IPS-18c (cell line): ENCODE results near the gene SPECC1L.

ENCODE experiments used
- H3K4me3 ChIP-seq: 2 replicates; pipeline ENCODE4 v1.7.0; 2013; ENCODE audit warnings: low read depth, mild to moderate bottlenecking, low read length, moderate library complexity; ENCODE audit not compliant: insufficient read depth
- H3K9me3 ChIP-seq: one replicate; pipeline ENCODE4 v1.6.1; 2013; ENCODE audit warnings: mild to moderate bottlenecking, low read length, moderate library complexity; ENCODE audit not compliant: control insufficient read depth, insufficient read depth

SPECC1L gene

DNA sequence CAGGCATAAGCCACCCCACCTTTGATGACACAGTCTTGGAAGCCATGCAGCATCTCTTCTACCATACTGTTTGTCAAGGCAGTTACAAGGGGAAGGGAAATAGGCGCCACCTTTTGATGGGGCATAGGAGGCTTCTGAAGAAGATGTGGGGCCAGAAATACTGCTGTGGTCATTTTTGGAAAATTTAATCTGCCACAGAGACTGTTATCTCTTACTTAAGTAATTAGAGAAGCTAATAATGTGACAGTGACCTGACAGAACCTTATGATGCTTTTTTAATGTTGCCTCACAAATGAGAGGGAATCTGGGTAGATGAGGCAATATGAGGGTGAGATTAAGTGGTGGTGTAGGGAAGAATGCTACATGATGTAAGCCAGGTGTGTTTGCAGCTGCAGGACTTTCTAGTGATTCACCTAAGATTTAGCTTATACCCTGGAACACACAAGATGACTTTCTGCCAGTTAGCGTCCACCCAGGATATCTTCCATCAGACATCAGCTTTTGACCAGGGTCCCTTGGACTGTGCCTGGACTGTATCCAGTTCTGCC lies 122.5 kb downstream of the SPECC1L start:
- Histone ChIP-seq H3K9me3 (no peaks in the 10 kb centered on the region), H3K4me3 (no peak overlapping the region)

DNA sequence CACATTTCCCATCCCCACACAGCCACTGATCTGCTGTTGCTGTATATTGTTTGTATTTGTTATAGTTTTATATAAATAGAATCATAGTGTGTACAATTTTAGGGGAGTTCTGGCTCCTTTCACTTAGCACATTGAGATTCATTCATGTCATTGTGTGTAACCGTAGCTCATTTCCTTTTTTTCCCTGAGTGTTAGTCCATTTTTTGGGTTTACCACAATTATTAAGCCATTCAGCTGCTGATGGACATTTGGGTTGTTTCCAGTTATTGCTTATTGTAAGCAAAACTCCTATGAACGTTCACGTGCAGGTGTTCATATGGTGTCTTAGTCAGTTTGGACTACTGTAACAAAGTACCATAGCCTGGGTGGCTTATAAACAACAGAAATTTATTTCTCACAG lies 123.2 kb downstream of the SPECC1L start:
- H3K4me3 ChIP-seq = no peak overlapping the region
- H3K9me3 ChIP-seq = no peaks in the 10 kb centered on the region

DNA sequence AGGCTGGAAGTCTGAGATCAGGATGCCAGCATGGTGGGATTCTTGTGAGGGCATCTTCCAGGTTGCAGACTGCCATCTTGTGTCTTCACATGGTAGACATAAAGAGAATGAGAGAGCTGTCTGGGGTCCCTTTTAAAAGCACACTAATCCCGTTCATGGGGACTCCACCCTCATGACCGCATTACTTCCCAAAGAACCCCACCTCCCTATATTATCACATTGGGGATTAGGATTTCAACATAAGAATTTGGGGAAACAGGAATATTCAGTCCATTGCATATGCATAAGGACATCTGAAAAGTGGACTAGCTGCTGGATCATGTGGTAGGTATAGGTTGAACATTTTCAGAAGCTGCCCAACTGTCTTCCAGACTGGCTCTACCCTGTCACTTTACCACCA lies 123.6 kb downstream of the SPECC1L start:
- Histone ChIP-seq H3K4me3 (no peak overlapping the region), H3K9me3 (no peaks in the 10 kb centered on the region)

DNA sequence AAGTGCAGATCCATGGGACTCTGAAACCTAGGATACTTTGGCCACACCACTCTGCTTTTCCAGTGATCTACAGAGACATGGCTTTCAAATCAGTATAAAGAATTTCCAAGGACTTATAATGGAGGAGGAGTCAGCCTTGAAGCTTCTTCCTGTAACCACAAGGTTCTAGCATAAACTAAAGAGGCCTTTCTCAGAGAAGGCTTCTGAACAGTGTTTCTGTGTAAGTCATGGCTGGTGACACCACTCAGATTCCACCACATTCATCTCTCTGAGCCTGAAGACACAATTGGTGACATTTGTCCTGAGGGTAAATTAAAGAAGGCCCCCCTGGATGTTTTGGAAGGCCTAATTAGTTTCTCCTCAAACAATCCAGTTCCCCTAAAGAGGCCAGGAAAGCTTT lies 127.8 kb downstream of the SPECC1L start:
- Histone ChIP-seq H3K9me3 (no peaks in the 10 kb centered on the region), H3K4me3 (no peak overlapping the region)

DNA sequence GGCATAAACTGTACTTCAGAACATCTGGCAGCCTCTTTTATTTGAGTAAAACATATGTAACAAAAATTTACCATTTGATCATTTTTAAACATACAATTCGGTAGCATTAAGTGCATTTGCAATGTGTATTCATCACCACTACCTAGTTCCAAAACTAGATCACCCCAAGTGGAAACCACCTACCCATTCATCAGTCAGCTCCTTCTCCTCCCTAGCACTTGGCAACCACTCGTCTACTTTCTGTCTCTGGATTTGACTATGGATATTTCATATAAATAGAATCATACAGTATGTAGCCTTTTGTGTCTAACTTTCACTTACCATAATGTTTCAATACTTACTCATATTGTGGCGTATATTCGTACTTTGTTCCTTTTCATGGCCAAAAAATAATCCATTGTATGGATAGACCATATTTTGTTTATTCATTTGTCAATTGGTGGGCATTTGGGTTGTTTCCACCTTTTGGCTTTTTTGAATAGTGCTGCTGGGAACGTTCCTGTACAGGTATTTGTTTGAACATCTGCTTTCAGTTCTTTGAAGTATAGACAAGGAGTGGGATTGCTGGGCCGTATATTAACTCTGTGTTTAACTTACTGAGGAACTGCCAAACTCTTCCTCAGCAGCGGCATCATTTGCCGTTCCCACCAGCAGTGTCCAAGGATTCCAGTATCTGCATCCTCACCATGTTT lies 129.5 kb downstream of the SPECC1L start:
- Histone ChIP-seq H3K9me3 (no peaks in the 10 kb centered on the region), H3K4me3 (no peak overlapping the region)

DNA sequence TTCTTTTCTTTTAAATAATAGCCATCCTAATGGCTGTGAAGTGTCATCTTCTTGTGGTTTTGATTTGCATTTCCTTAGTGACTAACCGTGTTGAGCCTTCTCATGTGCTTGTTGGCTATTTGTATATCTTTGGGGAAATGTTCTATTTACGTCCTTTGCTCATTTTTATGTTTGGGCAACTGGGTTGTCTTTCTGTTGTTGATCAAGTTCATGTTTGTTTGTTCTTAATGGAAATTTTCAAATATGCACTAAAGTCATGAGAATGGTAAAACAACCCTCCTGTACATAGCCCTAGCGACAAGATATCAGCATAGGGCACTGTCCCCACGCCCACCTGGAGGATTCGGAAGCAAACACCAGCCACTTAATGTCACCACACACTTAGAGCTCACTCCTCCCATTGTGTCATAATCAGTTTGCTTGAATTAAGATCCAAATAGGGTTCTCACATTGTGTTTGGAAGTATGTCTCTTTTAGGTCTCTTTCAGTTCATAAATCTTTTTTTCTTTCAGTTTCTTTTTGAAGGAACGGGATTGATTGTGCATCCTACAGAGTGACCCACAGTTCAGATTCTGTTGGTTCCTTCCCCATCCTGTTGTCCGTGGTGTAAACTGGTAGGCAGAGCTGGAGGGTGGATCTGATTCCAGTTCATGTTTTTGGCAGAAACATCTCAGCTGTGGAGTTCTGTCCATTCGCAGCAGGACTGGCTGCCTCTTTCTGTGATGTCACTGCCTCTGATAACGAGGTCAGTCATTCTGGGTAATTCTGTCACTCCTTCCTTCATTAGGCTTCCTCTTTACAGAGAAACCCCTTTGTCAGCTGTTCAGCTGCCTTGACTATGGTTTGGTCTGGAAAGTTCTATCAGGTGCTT lies 130.3 kb downstream of the SPECC1L start:
- Histone ChIP-seq H3K4me3 (no peak overlapping the region), H3K9me3 (no peaks in the 10 kb centered on the region)

DNA sequence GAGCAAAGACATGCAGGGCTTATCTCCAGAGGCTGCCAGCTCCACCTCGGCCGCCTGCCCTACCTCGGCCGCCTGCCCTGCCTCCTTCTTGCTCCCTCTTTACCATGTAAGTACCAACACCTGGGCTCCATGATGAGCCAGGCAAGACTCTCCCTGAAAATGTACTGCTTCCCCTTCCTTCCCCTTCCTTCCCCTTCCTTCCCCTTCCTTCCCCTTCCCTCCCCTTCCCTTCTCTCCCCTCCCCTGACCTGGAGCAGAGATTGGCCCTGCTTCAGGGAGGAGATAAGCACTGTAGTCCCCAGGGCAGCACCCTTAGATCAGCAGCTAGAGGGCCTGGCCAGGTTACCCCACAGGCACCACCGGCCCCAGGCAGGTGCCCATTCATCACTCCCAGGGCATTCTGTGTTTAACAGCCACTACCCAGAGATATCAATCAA lies 131.3 kb downstream of the SPECC1L start:
- Histone ChIP-seq H3K9me3 (no peaks in the 10 kb centered on the region), H3K4me3 (no peak overlapping the region)

DNA sequence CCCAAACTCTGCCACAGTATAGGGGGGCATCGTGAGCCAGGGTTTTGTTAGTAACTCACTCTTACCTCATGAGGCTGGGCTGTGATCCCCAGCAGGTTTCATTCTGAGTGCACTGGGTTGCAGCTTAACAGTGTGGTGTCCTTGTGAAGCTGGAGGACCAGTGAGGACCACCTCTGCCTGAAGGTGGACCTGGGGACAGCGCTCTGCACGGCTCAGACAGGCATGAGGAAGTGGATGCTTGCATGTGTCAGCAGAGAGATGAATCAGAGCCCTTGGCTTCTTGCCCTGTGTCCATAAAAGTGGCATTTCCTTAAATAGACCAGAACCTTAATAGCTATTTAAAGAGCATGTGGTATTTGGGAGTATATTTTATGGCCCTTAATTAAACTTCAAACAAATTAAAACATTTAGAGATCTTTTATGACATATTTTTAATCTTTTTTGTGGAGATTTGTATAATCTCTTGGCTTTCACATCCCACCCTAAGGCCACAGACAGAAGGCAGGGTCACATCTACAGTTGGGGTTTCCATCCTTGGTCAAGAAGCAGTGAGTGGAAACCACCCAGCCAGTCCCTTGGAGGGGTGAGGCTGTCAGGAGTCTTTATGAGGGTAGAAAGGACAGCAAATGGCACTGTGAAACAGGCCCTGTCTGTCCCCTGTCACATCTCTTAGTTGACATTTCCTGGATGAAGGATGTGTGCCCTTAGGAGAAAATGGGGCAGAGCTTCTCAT lies 132.0 kb downstream of the SPECC1L start:
- no peaks in the 10 kb centered on the region for H3K9me3 ChIP-seq
- no peak overlapping the region for H3K4me3 ChIP-seq

DNA sequence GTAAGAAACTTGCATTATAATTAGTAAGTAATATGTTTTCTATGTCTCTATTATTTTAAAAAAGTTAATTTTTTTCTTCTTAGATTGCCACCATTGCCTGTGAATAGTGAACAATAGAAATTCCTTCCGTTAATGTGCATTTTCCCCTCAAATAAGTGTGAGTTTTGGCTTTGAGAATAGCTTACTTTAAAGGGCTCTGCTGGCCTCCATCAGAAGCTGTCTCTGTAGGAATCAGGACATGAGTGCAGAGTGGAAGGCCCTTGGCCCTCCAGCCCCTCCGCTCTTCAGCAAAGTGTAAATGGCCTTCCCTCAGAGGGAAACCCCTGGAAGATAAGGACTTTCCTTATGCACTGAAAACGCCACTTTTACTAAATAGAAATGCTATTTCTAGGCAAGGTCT lies 132.7 kb downstream of the SPECC1L start:
- H3K4me3 ChIP-seq = no peak overlapping the region
- H3K9me3 ChIP-seq = no peaks in the 10 kb centered on the region

DNA sequence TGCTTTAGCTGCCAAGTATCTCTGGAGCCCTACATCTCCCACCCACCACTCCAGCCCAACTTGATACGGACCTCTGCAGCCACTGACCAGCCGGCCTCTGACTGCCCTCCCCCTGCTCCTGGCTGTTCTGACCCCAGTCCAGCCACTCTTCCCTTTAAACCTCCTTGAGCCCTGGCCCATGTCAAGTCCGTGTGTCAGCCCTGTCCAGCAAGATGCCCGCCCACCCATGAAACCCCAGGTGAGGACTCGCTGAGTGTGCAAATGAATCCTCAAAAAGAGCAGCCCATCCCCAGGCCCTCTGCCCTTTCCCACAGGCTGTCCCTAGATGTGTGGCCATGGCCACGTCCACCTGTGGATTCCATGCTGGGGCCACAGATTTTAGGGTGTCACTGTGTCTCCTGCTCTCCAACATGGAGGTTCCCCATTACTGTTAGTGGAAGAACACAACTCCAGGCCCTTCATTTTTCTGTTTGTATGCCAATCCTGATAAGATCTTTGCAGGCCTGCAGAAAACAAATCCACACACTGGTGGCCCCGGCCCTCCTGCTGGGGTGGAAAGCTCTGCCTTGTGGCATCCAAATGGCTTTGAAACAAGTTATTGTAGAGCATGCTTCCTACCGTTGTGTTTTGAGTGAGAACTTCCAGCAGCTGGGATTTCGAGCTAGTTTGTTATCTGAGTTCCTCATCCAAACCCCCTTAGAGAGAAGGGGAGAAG lies 134.1 kb downstream of the SPECC1L start:
- H3K9me3 ChIP-seq = no peaks in the 10 kb centered on the region
- no peak overlapping the region for H3K4me3 ChIP-seq

DNA sequence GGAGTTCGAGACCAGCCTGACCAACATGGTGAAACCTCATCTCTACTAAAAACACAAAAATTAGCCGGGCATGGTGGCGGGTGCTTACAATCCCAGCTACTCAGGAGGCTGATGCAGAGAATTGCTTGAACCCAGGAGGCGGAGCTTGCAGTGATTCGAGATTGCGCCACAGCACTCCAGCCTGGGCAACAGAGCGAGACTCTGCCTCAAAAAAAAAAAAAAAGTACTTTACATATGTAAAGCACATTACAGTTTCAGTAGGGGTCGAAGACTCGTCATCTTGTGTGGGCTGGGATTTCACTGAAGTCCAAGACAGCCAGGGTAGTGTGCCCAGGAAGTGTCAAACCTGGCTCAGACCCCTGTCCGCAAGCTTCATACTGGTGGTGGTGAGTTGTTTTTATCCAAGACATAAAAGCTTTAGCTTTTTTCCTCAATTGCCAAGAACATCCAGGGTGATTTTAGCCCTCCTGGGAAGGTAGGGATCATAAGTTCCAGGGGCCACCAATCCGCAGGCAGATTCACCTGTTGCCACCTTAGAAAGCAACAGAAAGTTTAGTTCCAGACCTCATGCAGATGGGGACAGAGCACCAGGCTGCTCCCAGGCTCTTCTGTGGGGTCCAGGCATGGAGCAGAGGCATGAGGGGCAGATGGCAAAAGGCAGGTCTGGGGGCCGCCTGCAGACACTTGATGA lies 135.1 kb downstream of the SPECC1L start:
- no peak overlapping the region for H3K4me3 ChIP-seq
- H3K9me3 ChIP-seq = no peaks in the 10 kb centered on the region

DNA sequence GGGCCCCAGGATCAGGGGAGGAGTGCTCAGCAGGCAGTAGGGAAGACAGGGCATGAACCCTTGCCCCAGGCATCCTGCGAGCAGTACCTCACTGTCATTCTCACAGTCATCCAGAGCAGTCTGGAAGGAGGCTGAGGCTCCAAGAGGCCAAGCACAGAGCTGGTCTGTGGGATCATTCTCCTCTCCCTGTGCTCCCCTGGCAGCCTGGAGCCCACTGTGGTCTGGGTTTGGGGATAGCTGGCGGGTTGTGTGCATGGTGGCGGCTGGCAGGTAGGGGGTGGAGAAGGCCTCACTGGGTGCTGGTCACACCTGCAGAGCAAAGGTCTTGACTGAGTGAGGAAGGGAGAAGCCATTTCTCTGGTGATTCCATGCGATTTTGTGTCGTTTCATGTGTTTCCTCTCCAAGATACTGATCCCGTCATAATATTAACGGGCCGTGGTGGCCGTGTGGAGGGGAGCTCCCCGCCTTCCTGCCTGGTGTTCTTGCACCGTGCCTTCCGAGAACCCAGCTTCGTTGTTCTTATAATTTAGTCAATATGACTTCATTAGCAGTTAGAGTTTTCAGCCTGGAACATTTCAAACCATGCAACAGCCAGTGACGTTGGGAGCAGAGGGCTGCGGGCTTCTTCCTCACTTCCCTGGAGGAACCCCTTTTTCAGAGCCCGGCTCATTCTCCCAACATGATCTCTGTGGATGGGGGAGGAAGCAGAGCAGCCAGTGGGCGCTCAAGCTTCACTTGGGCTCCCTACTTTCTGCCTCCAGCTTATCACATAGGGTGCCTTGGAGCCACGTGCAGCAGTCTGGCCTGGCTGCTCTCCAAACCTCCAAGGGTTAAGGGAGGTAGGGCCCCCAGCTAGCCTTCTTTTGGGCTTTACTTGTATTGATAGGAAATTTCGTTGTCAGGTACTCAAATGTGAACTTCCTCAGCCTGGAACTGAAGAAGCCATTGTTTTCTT lies 136.0 kb downstream of the SPECC1L start:
- Histone ChIP-seq H3K9me3 (no peaks in the 10 kb centered on the region), H3K4me3 (no peak overlapping the region)

DNA sequence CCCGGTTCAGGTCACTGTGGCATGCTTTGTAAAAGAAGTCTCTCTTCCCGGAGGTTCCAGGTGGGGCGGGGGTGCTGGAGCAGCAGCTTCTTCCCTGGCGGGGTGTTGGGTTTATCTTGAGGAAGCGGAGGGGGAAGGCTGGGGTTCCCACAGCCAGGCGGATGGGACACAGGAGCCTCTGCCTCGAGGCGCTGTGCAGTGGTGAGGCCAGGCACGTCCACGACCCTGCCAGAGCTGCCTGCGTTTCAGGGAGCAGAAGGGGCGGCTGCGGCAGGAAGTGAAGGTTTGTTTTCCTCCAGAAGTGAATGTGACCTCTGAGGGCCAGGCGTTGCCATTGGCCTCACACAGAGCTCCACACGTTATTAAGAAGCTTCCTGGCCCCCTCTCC lies 136.6 kb downstream of the SPECC1L start:
- no peaks in the 10 kb centered on the region for H3K9me3 ChIP-seq
- no peak overlapping the region for H3K4me3 ChIP-seq

DNA sequence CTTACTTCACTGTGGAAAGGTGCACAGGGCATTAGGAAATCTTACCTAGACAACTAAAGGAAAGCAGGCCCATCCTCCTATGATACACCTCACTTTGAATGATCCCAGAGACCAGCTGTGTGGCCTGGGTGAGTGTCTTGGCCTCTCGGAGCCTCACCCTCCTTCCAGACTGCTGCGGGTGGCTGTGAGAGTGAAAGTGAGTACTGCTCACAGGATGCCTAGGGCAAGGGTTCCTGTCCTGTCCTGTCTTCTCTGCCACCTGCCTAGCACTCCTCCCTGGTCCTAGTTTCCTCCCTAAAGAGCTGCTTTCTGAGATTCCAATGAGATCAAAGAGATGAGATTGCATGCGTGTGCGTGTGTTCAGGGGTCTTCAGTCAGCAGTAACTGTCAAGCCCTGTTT lies 137.3 kb downstream of the SPECC1L start:
- no peak overlapping the region for H3K4me3 ChIP-seq
- H3K9me3 ChIP-seq = no peaks in the 10 kb centered on the region

DNA sequence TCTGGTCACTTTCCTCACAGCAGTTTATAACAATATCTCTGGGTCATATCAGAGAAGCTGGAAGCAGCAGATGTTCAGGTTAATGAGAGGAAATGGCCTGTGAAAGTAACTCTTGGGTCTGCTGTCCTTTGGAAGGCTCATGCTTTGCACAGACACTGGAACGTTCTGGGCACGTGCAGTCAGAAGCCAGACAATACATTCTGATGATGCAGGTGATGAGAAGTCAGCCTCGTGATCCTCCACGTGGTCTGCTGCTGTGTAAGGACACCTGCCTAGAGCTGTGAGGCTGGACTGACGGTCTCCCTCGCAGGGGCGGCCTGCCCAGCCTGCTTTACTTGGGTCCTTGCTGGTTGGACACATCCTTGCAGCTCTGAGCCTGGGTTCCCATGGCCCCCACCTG lies 138.0 kb downstream of the SPECC1L start:
- Histone ChIP-seq H3K4me3 (no peak overlapping the region), H3K9me3 (no peaks in the 10 kb centered on the region)

DNA sequence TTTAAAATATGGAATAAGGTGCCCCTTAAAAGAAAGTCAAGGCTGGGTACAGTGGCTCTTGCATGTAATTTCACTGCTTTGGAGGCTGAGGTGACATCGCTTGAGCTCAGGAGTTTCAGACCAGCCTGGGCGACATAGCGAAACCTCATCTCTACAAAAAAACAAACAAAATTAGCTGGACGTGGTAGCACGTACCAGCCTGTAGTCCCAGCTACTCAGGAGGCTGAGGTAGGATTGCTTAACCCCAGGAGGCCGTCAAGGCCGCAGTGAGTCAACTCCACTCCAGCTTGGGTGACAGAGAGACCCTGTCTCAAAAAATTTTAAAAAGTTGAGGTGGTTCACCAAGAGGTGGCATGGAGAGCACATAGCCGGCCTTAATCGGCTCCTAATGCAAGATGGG lies 139.1 kb downstream of the SPECC1L start:
- H3K4me3 ChIP-seq = no peak overlapping the region
- H3K9me3 ChIP-seq = no peaks in the 10 kb centered on the region
